MCF 10A (cell line): ENCODE results near the gene FBXL20. TPM values are rescaled to one million over a fixed set of nuclear protein-coding genes. Genes with fewer than 3 reads are reported as not detected.
"Not testable (repeated sequence)": the region's sequence is repeated elsewhere in the genome, so short reads cannot be mapped to it uniquely, and the experiment has no call there.

Experiments
- BruUV-seq: library from RNA; stranded (reverse); fragments of 400-500 nt; replicated peaks from 2 replicates; lab custom pipeline; 2021; lab: Mats Ljungman, UMichigan
- CTCF ChIA-PET: fragments of 300-600 bp; sonication (Branson Sonifier 250); formaldehyde crosslinking; extraction: SDS; loops from one replicate; lab custom pipeline; 2021; ENCODE audit warnings: antibody characterized with exemption, inconsistent platforms; lab: Yijun Ruan, JAX
- POLR2A ChIA-PET: fragments of 300-600, 350-650 bp; sonication (Branson Sonifier 250); formaldehyde crosslinking; extraction: SDS; loops from one replicate; lab custom pipeline; 2020; ENCODE audit warnings: antibody characterized with exemption, inconsistent platforms; lab: Yijun Ruan, JAX
- DNase-seq: peaks from one replicate; pipeline ENCODE4 v3.0.0-alpha.2; 2018; ENCODE audit not compliant: unreplicated experiment
- H3K27ac Mint-ChIP-seq: one replicate; pipeline ENCODE4 v1.8.0; 2022; ENCODE audit warnings: mild to moderate bottlenecking, low read depth, mixed read lengths; ENCODE audit not compliant: unreplicated experiment
- H3K27me3 Mint-ChIP-seq: one replicate; pipeline ENCODE4 v1.8.0; 2022; ENCODE audit warnings: mixed read lengths; ENCODE audit not compliant: insufficient read depth, unreplicated experiment
- H3K36me3 Mint-ChIP-seq: one replicate; pipeline ENCODE4 v1.8.0; 2022; ENCODE audit warnings: mild to moderate bottlenecking, moderate library complexity, mixed read lengths; ENCODE audit not compliant: insufficient read depth, unreplicated experiment
- H3K4me1 Mint-ChIP-seq: one replicate; pipeline ENCODE4 v1.8.0; 2022; ENCODE audit warnings: mixed read lengths; ENCODE audit not compliant: insufficient read depth, unreplicated experiment
- H3K4me3 Mint-ChIP-seq: one replicate; pipeline ENCODE4 v1.8.0; 2022; ENCODE audit warnings: mild to moderate bottlenecking, moderate library complexity, mixed read lengths; ENCODE audit not compliant: unreplicated experiment
- H3K9me3 Mint-ChIP-seq: one replicate; pipeline ENCODE4 v1.8.0; 2022; ENCODE audit warnings: mixed read lengths; ENCODE audit not compliant: unreplicated experiment
- intact Hi-C: fragments of 100-400 bp; cut with micrococcal nuclease; formaldehyde crosslinking; loops from 2 replicates; pipeline ENCODE4 v1.14.1; 2022
- total RNA-seq: library from RNA; stranded (reverse); gene quantifications from 2 replicates; pipeline ENCODE4 v1.2.3, GENCODE V29; 2022
- TF ChIP-seq, protein P1 (sequence below): fragments of 200-600 bp; IDR thresholded peaks from one replicate; pipeline ENCODE4 v1.8.0; 2022; ENCODE audit warnings: antibody characterized with exemption, mild to moderate bottlenecking; ENCODE audit not compliant: unreplicated experiment

FBXL20 gene
- total RNA-seq, 1 experiment from 2014 or later = 13.4 TPM

DNA sequence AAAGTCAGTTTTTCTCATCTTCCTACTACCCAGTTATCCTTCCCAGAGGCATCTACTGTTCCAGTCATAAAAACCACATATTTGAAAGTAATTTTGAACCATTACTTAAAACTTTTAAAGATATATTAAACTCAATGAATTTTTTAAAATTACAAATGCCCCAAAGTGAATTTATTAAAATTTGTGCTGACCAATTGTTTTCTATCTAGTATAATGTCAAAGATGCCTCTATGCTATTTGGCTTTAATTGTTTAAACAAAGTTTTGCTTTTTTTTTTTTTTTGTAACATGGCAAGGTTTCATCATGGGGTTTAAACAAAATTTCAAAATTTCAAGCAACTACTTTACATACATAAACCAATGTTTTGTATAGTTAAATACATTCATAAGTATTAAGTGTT lies 60.7 kb downstream of the FBXL20 start:
- peaks cover 34% of the 10 kb centered on the region for H3K36me3 Mint-ChIP-seq
- CTCF ChIA-PET = no interaction called here
- H3K4me3 Mint-ChIP-seq = no peak overlapping the region
- H3K27ac Mint-ChIP-seq = no peak overlapping the region
- no peaks in the 10 kb centered on the region for H3K27me3 Mint-ChIP-seq
- TF ChIP-seq, protein P1, sequence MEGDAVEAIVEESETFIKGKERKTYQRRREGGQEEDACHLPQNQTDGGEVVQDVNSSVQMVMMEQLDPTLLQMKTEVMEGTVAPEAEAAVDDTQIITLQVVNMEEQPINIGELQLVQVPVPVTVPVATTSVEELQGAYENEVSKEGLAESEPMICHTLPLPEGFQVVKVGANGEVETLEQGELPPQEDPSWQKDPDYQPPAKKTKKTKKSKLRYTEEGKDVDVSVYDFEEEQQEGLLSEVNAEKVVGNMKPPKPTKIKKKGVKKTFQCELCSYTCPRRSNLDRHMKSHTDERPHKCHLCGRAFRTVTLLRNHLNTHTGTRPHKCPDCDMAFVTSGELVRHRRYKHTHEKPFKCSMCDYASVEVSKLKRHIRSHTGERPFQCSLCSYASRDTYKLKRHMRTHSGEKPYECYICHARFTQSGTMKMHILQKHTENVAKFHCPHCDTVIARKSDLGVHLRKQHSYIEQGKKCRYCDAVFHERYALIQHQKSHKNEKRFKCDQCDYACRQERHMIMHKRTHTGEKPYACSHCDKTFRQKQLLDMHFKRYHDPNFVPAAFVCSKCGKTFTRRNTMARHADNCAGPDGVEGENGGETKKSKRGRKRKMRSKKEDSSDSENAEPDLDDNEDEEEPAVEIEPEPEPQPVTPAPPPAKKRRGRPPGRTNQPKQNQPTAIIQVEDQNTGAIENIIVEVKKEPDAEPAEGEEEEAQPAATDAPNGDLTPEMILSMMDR = no peak
- intact Hi-C loops = no loop called here
- BruUV-seq = no TSS peak
- no peaks in the 10 kb centered on the region for H3K9me3 Mint-ChIP-seq
- POLR2A ChIA-PET = interaction anchor here (0.7 kb wide), 1 partner anchor 12 kb away, joined by 3 read pairs; no protein-coding TSS in a partner anchor
- no peaks in the 10 kb centered on the region for H3K4me1 Mint-ChIP-seq
- no peak for DNase-seq

GRCh38 chr17:39339272-39339671 lies 62.2 kb downstream of the FBXL20 start:
- TF ChIP-seq, protein P1 = no peak
- Mint-ChIP-seq H3K27me3 (no peaks in the 10 kb centered on the region), H3K4me3 (no peak overlapping the region), H3K9me3 (no peaks in the 10 kb centered on the region), H3K4me1 (no peaks in the 10 kb centered on the region), H3K36me3 (peaks cover 37% of the 10 kb centered on the region), H3K27ac (no peak overlapping the region)
- POLR2A ChIA-PET = interaction anchor here (1.0 kb wide), 1 partner anchor 30 kb away, joined by 3 read pairs; no protein-coding TSS in a partner anchor
- BruUV-seq = no TSS peak
- intact Hi-C loops = no loop called here
- DNase-seq = no peak
- CTCF ChIA-PET = no interaction called here

GRCh38 chr17:39337649-39338048 lies 63.8 kb downstream of the FBXL20 start:
- DNase-seq, H3K4me3 Mint-ChIP-seq, H3K9me3 Mint-ChIP-seq, intact Hi-C loops, BruUV-seq, H3K27me3 Mint-ChIP-seq, H3K4me1 Mint-ChIP-seq, POLR2A ChIA-PET, CTCF ChIA-PET, H3K27ac Mint-ChIP-seq: not testable (repeated sequence)
- H3K36me3 Mint-ChIP-seq = peaks cover 49% of the 10 kb centered on the region

- Mint-ChIP-seq H3K36me3 (peaks cover 41% of the 10 kb centered on the region), H3K27me3 (no peaks in the 10 kb centered on the region), H3K27ac (no peak overlapping the region), H3K4me1 (no peaks in the 10 kb centered on the region), H3K4me3 (no peak overlapping the region), H3K9me3 (no peaks in the 10 kb centered on the region)
- CTCF ChIA-PET = interaction anchor here (0.6 kb wide), 1 partner anchor 39 kb away, joined by 7 read pairs; no protein-coding TSS in a partner anchor
- DNase-seq = no peak
- no TSS peak for BruUV-seq
- intact Hi-C loops = no loop called here
- POLR2A ChIA-PET = no interaction called here
- TF ChIP-seq, protein P1 = no peak
Measured at GRCh38 chr17:39335704-39336223, 65.7 kb downstream of the FBXL20 start.

DNA sequence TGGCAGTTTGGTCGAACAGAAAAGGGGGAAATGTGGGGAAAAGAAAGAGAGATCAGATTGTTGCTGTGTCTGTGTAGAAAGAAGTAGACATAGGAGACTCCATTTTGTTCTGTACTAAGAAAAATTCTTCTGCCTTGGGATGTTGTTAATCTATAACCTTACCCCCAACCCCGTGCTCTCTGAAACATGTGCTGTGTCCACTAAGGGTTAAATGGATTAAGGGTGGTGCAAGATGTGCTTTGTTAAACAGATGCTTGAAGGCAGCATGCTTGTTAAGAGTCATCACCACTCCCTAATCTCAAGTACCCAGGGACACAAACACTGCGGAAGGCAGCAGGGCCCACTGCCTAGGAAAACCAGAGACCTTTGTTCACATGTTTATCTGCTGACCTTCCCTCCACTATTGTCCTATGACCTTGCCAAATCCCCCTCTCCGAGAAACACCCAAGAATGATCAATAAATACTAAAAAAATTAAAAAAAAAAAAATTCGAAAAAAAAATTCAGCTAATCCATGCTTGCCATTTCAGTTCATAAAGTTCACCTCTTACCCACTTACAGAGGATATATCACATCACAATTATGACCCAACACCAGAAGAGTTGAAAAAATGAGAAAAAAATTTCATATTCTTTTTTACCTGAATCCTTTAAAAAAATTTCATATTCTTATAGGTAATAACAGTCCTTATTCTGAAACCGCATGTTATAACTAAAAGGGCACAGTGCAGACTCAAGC lies 67.2 kb downstream of the FBXL20 start:
- CTCF ChIA-PET, intact Hi-C loops, DNase-seq, BruUV-seq, H3K9me3 Mint-ChIP-seq, H3K4me3 Mint-ChIP-seq, H3K4me1 Mint-ChIP-seq, POLR2A ChIA-PET, H3K27ac Mint-ChIP-seq, H3K27me3 Mint-ChIP-seq: not testable (repeated sequence)
- H3K36me3 Mint-ChIP-seq = peaks cover 37% of the 10 kb centered on the region
